Measurements from ENCODE around the gene LRP4. TPM values are rescaled to one million over a fixed set of nuclear protein-coding genes. Genes with fewer than 3 reads are reported as not detected.
"Not testable (repeated sequence)": the region's sequence is repeated elsewhere in the genome, so short reads cannot be mapped to it uniquely, and the experiment has no call there.

LRP4 gene
- total RNA-seq, 6 experiments from 2014 or later = 0.43 to 1.2 (median 0.84) TPM

DNA sequence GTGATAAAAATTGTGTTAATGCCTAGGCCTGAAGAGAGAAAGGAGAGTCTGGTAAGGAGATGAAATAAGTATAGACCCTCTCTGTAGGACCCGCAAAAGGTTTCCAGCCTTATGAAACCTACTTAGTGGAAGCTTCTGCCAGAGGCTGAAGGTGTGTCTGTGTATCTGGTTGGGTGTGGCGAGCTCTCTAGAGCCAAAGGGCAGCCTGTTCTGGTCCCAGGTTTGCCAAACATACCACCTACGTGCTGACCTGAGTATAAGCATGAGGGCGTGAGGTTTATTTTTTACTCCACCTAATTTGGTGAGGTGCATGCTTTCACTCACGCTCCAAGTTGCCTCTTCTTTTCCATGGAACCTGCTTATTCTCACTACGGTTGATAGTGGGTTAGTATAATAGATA is 23.8 kb upstream of the LRP4 start:
- Histone ChIP-seq H3K27ac (no peak overlapping the region), H3K4me3 (no peak overlapping the region), H3K9me3 (no peaks in the 10 kb centered on the region), H3K36me3 (no peaks in the 10 kb centered on the region), H3K4me1 (peaks cover 0 to 4% (median 0%) of the 10 kb centered on the region in 4 donors), H3K27me3 (no peaks in the 10 kb centered on the region)
- DNase-seq = no peak
- no peak for TF ChIP-seq POLR2A (IDR thresholded peaks at IDR 0.05)
- TF ChIP-seq, protein P1, sequence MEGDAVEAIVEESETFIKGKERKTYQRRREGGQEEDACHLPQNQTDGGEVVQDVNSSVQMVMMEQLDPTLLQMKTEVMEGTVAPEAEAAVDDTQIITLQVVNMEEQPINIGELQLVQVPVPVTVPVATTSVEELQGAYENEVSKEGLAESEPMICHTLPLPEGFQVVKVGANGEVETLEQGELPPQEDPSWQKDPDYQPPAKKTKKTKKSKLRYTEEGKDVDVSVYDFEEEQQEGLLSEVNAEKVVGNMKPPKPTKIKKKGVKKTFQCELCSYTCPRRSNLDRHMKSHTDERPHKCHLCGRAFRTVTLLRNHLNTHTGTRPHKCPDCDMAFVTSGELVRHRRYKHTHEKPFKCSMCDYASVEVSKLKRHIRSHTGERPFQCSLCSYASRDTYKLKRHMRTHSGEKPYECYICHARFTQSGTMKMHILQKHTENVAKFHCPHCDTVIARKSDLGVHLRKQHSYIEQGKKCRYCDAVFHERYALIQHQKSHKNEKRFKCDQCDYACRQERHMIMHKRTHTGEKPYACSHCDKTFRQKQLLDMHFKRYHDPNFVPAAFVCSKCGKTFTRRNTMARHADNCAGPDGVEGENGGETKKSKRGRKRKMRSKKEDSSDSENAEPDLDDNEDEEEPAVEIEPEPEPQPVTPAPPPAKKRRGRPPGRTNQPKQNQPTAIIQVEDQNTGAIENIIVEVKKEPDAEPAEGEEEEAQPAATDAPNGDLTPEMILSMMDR (IDR thresholded peaks at IDR 0.05) = no peak
- intact Hi-C loops (cut with DNase I) = no loop called here
- peak in 1 of 4 donors; percentile 62 for ATAC-seq
- WGBS (ENCODE audit: insufficient coverage, low coverage, low lambda C conversion rate, missing lambda C conversion rate) = 80% methylated on average over 5 of the region's 6 CpGs

- no peaks in the 10 kb centered on the region for H3K9me3 ChIP-seq
- TF ChIP-seq, protein P1 (IDR thresholded peaks at IDR 0.05) = no peak
- no peak for TF ChIP-seq POLR2A (IDR thresholded peaks at IDR 0.05)
- peaks cover 0 to 8% (median 1%) of the 10 kb centered on the region in 4 donors for H3K4me1 ChIP-seq
- H3K27me3 ChIP-seq = no peaks in the 10 kb centered on the region
- no peaks in the 10 kb centered on the region for H3K36me3 ChIP-seq
- ATAC-seq (peak; percentile 99 to 100 (median 100)), DNase-seq (peak; percentile 92 to 94 (median 94))
- H3K4me3 ChIP-seq = peak within 1 kb of the TSS; percentile 48 to 68 (median 56)
- 18% methylated on average over 26 of the region's 41 CpGs for WGBS (ENCODE audit: insufficient coverage, low coverage, low lambda C conversion rate, missing lambda C conversion rate)
- intact Hi-C loops (cut with DNase I) = no loop called here
- H3K27ac ChIP-seq = no peak within 1 kb of the TSS
Observed at GRCh38 chr11:46936138-46937110, 18.1 kb upstream of the LRP4 start, which contains the start of gene CSTPP1. Gene CSTPP1, plus strand, starts transcription at chr11:46936761. Its CDS starts 45 bp downstream, at chr11:46936806.

DNA sequence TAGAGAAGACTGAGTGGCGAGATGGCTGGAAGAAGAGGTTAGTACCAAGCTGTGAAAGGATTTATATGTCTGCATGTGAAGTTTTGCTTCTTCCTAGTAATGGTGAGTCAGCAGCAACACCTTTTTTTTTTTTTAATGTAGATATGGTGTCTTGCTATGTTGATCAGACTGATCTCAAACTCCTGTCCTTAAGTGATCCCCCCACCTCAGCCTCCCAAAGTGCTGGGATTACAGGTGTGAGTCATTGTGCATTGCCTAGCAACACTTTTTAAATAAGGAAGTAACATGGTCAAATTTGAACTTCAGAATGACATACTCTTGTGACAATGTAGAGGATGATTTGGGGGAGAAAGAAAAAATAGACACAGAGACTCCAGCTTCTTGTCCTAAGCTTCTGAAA is 11.7 kb upstream of the LRP4 start:
- Histone ChIP-seq H3K27me3 (no peaks in the 10 kb centered on the region), H3K27ac (no peak overlapping the region), H3K4me3 (no peak overlapping the region), H3K36me3 (no peaks in the 10 kb centered on the region), H3K9me3 (no peaks in the 10 kb centered on the region), H3K4me1 (no peaks in the 10 kb centered on the region)
- TF ChIP-seq, protein P1 (IDR thresholded peaks at IDR 0.05) = no peak
- TF ChIP-seq POLR2A (IDR thresholded peaks at IDR 0.05) = no peak
- intact Hi-C loops (cut with DNase I) = no loop called here
- DNase-seq (no peak), ATAC-seq (peak in 1 of 4 donors; percentile 75)
- WGBS (ENCODE audit: insufficient coverage, low coverage, low lambda C conversion rate, missing lambda C conversion rate) = 100% methylated on average over 1 of the region's 1 CpG

DNA sequence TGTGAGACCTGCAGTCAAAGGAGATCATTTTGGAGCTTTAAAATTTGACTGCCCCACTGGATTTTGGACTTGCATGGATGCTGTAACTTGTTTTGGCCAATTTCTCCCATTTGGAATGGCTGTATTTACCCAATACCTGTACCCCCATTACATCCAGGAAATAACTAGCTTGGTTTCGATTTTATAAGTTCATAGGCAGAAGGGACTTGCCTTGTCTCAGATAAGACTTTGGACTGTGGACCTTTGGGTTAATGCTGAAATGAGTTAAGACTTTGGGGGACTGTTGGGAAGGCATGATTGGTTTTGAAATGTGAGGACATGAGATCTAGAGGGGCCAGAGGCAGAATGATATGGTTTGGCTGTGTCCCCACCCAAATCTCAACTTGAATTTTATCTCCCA is 10.4 kb upstream of the LRP4 start:
- H3K36me3 ChIP-seq; ATAC-seq; H3K27me3 ChIP-seq; H3K4me1 ChIP-seq; H3K4me3 ChIP-seq; intact Hi-C loops (cut with DNase I); H3K27ac ChIP-seq; DNase-seq; H3K9me3 ChIP-seq: not testable (repeated sequence)
- WGBS (ENCODE audit: insufficient coverage, low coverage, low lambda C conversion rate, missing lambda C conversion rate) = 63% methylated on average over 1 of the region's 1 CpG

GRCh38 chr11:46927928-46928327 is 9.6 kb upstream of the LRP4 start:
- H3K4me1 ChIP-seq; DNase-seq; H3K9me3 ChIP-seq; ATAC-seq; H3K27ac ChIP-seq; intact Hi-C loops (cut with DNase I); H3K36me3 ChIP-seq; H3K4me3 ChIP-seq; H3K27me3 ChIP-seq: not testable (repeated sequence)
- WGBS (ENCODE audit: insufficient coverage, low coverage, low lambda C conversion rate, missing lambda C conversion rate) = 63% methylated on average over 3 of the region's 4 CpGs
